WTC11 (cell line): ENCODE data around the gene ZNF397. TPM values are rescaled to one million over a fixed set of nuclear protein-coding genes. Genes with fewer than 3 reads are reported as not detected.

Source experiments
- ATAC-seq: fragments of 200-7000 bp; cut with Tn5 transposase; 2 replicates; pipeline ENCODE4 v1.10.0; 2021; ENCODE audit warnings: mild to moderate bottlenecking, moderate library complexity
- CTCF ChIA-PET: fragments of 300-600 bp; sonication (Branson Sonifier 250); formaldehyde crosslinking; loops from one replicate; lab custom pipeline; 2021; ENCODE audit warnings: antibody characterized with exemption; lab: Charles Lee
- POLR2A ChIA-PET: fragments of 350-600 bp; sonication (Branson Sonifier 250); formaldehyde crosslinking; loops from one replicate; lab custom pipeline; 2021; ENCODE audit warnings: antibody characterized with exemption; lab: Charles Lee
- DNase-seq: peaks from one replicate; pipeline ENCODE4 v3.0.0; 2021; ENCODE audit warnings: low spot score
- H3K27ac Mint-ChIP-seq: 2 replicates; pipeline ENCODE4 v1.8.0; 2021; ENCODE audit warnings: mixed read lengths
- H3K27me3 Mint-ChIP-seq: 2 replicates; pipeline ENCODE4 v1.8.0; 2021; ENCODE audit warnings: low read depth, mild to moderate bottlenecking, moderate library complexity, mixed read lengths
- H3K36me3 Mint-ChIP-seq: 2 replicates; pipeline ENCODE4 v1.8.0; 2021; ENCODE audit warnings: mixed read lengths
- H3K4me1 Mint-ChIP-seq: 2 replicates; pipeline ENCODE4 v1.8.0; 2022; ENCODE audit warnings: mixed read lengths
- H3K4me3 Mint-ChIP-seq: 2 replicates; pipeline ENCODE4 v1.8.0; 2021; ENCODE audit warnings: mild to moderate bottlenecking, moderate library complexity, mixed read lengths
- H3K9me3 Mint-ChIP-seq: 2 replicates; pipeline ENCODE4 v1.8.0; 2021; ENCODE audit warnings: mixed read lengths
- CREB1 ChIP-seq: sonication (generic); formaldehyde crosslinking; IDR thresholded peaks from 2 replicates; pipeline ENCODE4 v1.8.0; 2023; ENCODE audit warnings: mild to moderate bottlenecking, missing genetic modification reagents
- CREM ChIP-seq: sonication (generic); formaldehyde crosslinking; IDR thresholded peaks from 2 replicates; pipeline ENCODE4 v1.8.1; 2022; ENCODE audit warnings: mild to moderate bottlenecking, missing genetic modification reagents, moderate library complexity
- ERG ChIP-seq: fragments of 250-450 bp; sonication (Bioruptor Pico); IDR thresholded peaks from 2 replicates; pipeline ENCODE4 v1.8.0; 2021; ENCODE audit warnings: mild to moderate bottlenecking
- ESRRA ChIP-seq: sonication (generic); formaldehyde crosslinking; IDR thresholded peaks from 2 replicates; pipeline ENCODE4 v1.8.1; 2022; ENCODE audit warnings: mild to moderate bottlenecking, missing genetic modification reagents, borderline replicate concordance
- FOXJ3 ChIP-seq: sonication (generic); formaldehyde crosslinking; IDR thresholded peaks from 2 replicates; pipeline ENCODE4 v1.9.0; 2021; ENCODE audit warnings: missing genetic modification reagents, mild to moderate bottlenecking, borderline replicate concordance
- FOXK1 ChIP-seq: sonication (generic); formaldehyde crosslinking; IDR thresholded peaks from 2 replicates; pipeline ENCODE4 v1.8.0; 2022; ENCODE audit warnings: mild to moderate bottlenecking, moderate library complexity, missing genetic modification reagents
- FOXP1 ChIP-seq: sonication (generic); formaldehyde crosslinking; IDR thresholded peaks from 2 replicates; pipeline ENCODE4 v1.8.0; 2022; ENCODE audit warnings: missing genetic modification reagents, mild to moderate bottlenecking, moderate library complexity, borderline replicate concordance
- GABPB1 ChIP-seq: sonication (generic); formaldehyde crosslinking; IDR thresholded peaks from 2 replicates; pipeline ENCODE4 v1.8.1; 2023; ENCODE audit warnings: mild to moderate bottlenecking, missing genetic modification reagents
- IRF2 ChIP-seq: sonication (generic); formaldehyde crosslinking; IDR thresholded peaks from 2 replicates; pipeline ENCODE4 v1.8.0; 2022; ENCODE audit warnings: low read depth, missing genetic modification reagents, borderline replicate concordance
- MXD4 ChIP-seq: fragments of 250-450 bp; sonication (Bioruptor Pico); IDR thresholded peaks from 2 replicates; pipeline ENCODE4 v1.8.0; 2021; ENCODE audit warnings: mild to moderate bottlenecking, moderate library complexity, borderline replicate concordance
- MYBL2 ChIP-seq: sonication (generic); formaldehyde crosslinking; IDR thresholded peaks from 2 replicates; pipeline ENCODE4 v1.8.1; 2023; ENCODE audit warnings: mild to moderate bottlenecking, moderate library complexity, missing genetic modification reagents
- NFYB ChIP-seq: sonication (generic); formaldehyde crosslinking; conservative IDR thresholded peaks from 2 replicates; pipeline ENCODE4 v1.8.0; 2022; ENCODE audit warnings: low read depth, missing genetic modification reagents
- NR1H2 ChIP-seq: sonication (generic); formaldehyde crosslinking; IDR thresholded peaks from 2 replicates; pipeline ENCODE4 v1.9.0; 2021; ENCODE audit warnings: mild to moderate bottlenecking, moderate library complexity, missing genetic modification reagents
- PREB ChIP-seq: sonication (generic); formaldehyde crosslinking; IDR thresholded peaks from 2 replicates; pipeline ENCODE4 v1.8.1; 2022; ENCODE audit warnings: mild to moderate bottlenecking, missing genetic modification reagents, moderate library complexity, borderline replicate concordance
- RELA ChIP-seq: sonication (generic); formaldehyde crosslinking; IDR thresholded peaks from 2 replicates; pipeline ENCODE4 v1.8.1; 2022; ENCODE audit warnings: missing genetic modification reagents, mild to moderate bottlenecking, borderline replicate concordance
- RORB ChIP-seq: fragments of 250-450 bp; sonication (Bioruptor Pico); IDR thresholded peaks from 2 replicates; pipeline ENCODE4 v1.9.0; 2021; ENCODE audit warnings: mild to moderate bottlenecking
- SP1 ChIP-seq: sonication (generic); formaldehyde crosslinking; conservative IDR thresholded peaks from 2 replicates; pipeline ENCODE4 v1.8.1; 2022; ENCODE audit warnings: missing genetic modification reagents
- TEAD1 ChIP-seq: sonication (generic); formaldehyde crosslinking; IDR thresholded peaks from 2 replicates; pipeline ENCODE4 v1.8.0; 2022; ENCODE audit warnings: mild to moderate bottlenecking, missing genetic modification reagents
- TP53 ChIP-seq: sonication (generic); formaldehyde crosslinking; IDR thresholded peaks from 2 replicates; pipeline ENCODE4 v1.8.1; 2023; ENCODE audit warnings: mild to moderate bottlenecking, missing genetic modification reagents
- ZNF121 ChIP-seq: sonication (generic); formaldehyde crosslinking; IDR thresholded peaks from 2 replicates; pipeline ENCODE4 v1.8.0; 2023; ENCODE audit warnings: missing genetic modification reagents
- ZNF416 ChIP-seq: fragments of 250-450 bp; sonication (Bioruptor Pico); IDR thresholded peaks from 2 replicates; pipeline ENCODE4 v1.9.0; 2021; ENCODE audit warnings: mild to moderate bottlenecking, inconsistent platforms
- total RNA-seq: library from RNA; stranded (reverse); gene quantifications from 3 replicates; pipeline ENCODE4 v1.2.3, GENCODE V29; 2021
- TF ChIP-seq, protein P1 (sequence below): sonication (generic); formaldehyde crosslinking; conservative IDR thresholded peaks from 2 replicates; pipeline ENCODE4 v1.8.1; 2023; ENCODE audit warnings: mild to moderate bottlenecking, low read depth, missing genetic modification reagents, moderate library complexity
- TF ChIP-seq, protein P2 (sequence below): sonication (generic); formaldehyde crosslinking; IDR thresholded peaks from 2 replicates; pipeline ENCODE4 v1.8.1; 2023; ENCODE audit warnings: mild to moderate bottlenecking, missing genetic modification reagents
- TF ChIP-seq, protein P3 (sequence below): sonication (generic); formaldehyde crosslinking; conservative IDR thresholded peaks from 2 replicates; pipeline ENCODE4 v1.8.1; 2022; ENCODE audit warnings: mild to moderate bottlenecking, missing genetic modification reagents
- TF ChIP-seq, protein P4 (sequence below): sonication (generic); formaldehyde crosslinking; IDR thresholded peaks from 2 replicates; pipeline ENCODE4 v1.8.1; 2023; ENCODE audit warnings: mild to moderate bottlenecking, missing genetic modification reagents, moderate library complexity
- TF ChIP-seq, protein P5 (sequence below): sonication (generic); formaldehyde crosslinking; IDR thresholded peaks from 2 replicates; pipeline ENCODE4 v1.8.0; 2023; ENCODE audit warnings: mild to moderate bottlenecking, missing genetic modification reagents

Gene ZNF397
- total RNA-seq, 1 experiment from 2014 or later: 44.0 TPM

GRCh38 chr18:35278969-35279368, 38.1 kb downstream of the ZNF397 start:
- peaks cover 38% of the 10 kb centered on the region for H3K9me3 Mint-ChIP-seq
- peaks cover 2% of the 10 kb centered on the region; the same call in 1 of the 2 replicates for H3K4me1 Mint-ChIP-seq
- no peak overlapping the region for H3K4me3 Mint-ChIP-seq
- peaks cover 7% of the 10 kb centered on the region; the same call in 1 of the 2 replicates for H3K27me3 Mint-ChIP-seq
- H3K36me3 Mint-ChIP-seq: peaks cover 19% of the 10 kb centered on the region
- TF ChIP-seq FOXP1 (CRISPR knock-in tag) (no peak), NFYB (CRISPR knock-in tag) (no peak), SP1 (CRISPR knock-in tag) (no peak), TP53 (CRISPR knock-in tag) (no peak), PREB (CRISPR knock-in tag) (no peak), CREB1 (no peak), ERG (CRISPR knock-in tag) (no peak), MXD4 (no peak), CREM (no peak), MYBL2 (CRISPR knock-in tag) (no peak), IRF2 (CRISPR knock-in tag) (no peak)
- TF ChIP-seq, protein P1, sequence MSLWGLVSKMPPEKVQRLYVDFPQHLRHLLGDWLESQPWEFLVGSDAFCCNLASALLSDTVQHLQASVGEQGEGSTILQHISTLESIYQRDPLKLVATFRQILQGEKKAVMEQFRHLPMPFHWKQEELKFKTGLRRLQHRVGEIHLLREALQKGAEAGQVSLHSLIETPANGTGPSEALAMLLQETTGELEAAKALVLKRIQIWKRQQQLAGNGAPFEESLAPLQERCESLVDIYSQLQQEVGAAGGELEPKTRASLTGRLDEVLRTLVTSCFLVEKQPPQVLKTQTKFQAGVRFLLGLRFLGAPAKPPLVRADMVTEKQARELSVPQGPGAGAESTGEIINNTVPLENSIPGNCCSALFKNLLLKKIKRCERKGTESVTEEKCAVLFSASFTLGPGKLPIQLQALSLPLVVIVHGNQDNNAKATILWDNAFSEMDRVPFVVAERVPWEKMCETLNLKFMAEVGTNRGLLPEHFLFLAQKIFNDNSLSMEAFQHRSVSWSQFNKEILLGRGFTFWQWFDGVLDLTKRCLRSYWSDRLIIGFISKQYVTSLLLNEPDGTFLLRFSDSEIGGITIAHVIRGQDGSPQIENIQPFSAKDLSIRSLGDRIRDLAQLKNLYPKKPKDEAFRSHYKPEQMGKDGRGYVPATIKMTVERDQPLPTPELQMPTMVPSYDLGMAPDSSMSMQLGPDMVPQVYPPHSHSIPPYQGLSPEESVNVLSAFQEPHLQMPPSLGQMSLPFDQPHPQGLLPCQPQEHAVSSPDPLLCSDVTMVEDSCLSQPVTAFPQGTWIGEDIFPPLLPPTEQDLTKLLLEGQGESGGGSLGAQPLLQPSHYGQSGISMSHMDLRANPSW (CRISPR knock-in tag): no peak
- TF ChIP-seq, protein P2, sequence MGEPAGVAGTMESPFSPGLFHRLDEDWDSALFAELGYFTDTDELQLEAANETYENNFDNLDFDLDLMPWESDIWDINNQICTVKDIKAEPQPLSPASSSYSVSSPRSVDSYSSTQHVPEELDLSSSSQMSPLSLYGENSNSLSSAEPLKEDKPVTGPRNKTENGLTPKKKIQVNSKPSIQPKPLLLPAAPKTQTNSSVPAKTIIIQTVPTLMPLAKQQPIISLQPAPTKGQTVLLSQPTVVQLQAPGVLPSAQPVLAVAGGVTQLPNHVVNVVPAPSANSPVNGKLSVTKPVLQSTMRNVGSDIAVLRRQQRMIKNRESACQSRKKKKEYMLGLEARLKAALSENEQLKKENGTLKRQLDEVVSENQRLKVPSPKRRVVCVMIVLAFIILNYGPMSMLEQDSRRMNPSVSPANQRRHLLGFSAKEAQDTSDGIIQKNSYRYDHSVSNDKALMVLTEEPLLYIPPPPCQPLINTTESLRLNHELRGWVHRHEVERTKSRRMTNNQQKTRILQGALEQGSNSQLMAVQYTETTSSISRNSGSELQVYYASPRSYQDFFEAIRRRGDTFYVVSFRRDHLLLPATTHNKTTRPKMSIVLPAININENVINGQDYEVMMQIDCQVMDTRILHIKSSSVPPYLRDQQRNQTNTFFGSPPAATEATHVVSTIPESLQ (CRISPR knock-in tag): no peak
- H3K27ac Mint-ChIP-seq: no peak overlapping the region
- ChIA-PET POLR2A (no interaction called here), CTCF (no interaction called here)
- ATAC-seq: no peak
- no peak for DNase-seq

DNA sequence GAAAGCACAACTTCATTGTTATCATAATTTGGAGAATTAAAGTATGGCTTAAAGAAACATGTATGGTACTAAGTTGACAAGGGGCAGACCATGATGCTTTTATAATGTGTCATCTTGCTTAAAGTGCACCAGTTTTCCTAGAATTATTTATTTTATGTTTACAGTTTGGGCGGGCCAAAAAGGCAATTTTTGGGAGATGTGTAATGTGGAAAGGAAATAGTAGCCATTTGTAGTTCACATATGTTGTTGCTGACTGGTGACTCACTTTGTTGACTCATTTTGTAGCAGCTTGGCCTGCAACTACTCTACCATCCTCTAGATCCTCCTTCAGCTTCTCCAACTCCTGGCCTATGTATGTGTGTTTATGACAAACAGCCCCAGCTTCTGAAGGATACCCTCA, 41.5 kb downstream of the ZNF397 start:
- peaks cover 48% of the 10 kb centered on the region for H3K9me3 Mint-ChIP-seq
- H3K36me3 Mint-ChIP-seq: peaks cover 39% of the 10 kb centered on the region
- DNase-seq (no peak), ATAC-seq (no peak)
- POLR2A ChIA-PET: no interaction called here
- H3K27me3 Mint-ChIP-seq: peaks cover 4% of the 10 kb centered on the region; the same call in 1 of the 2 replicates
- no peak overlapping the region for H3K27ac Mint-ChIP-seq
- H3K4me3 Mint-ChIP-seq: no peak overlapping the region
- H3K4me1 Mint-ChIP-seq: no peaks in the 10 kb centered on the region
- no peak for TF ChIP-seq FOXJ3
- TF ChIP-seq, protein P3, sequence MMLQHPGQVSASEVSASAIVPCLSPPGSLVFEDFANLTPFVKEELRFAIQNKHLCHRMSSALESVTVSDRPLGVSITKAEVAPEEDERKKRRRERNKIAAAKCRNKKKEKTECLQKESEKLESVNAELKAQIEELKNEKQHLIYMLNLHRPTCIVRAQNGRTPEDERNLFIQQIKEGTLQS (CRISPR knock-in tag): no peak
- no peak for TF ChIP-seq FOXK1 (CRISPR knock-in tag)
- TF ChIP-seq, protein P4, sequence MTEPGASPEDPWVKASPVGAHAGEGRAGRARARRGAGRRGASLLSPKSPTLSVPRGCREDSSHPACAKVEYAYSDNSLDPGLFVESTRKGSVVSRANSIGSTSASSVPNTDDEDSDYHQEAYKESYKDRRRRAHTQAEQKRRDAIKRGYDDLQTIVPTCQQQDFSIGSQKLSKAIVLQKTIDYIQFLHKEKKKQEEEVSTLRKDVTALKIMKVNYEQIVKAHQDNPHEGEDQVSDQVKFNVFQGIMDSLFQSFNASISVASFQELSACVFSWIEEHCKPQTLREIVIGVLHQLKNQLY (CRISPR knock-in tag): no peak
- no peak for TF ChIP-seq ESRRA (CRISPR knock-in tag)
- TF ChIP-seq FOXP1 (CRISPR knock-in tag): no peak
- TF ChIP-seq, protein P5, sequence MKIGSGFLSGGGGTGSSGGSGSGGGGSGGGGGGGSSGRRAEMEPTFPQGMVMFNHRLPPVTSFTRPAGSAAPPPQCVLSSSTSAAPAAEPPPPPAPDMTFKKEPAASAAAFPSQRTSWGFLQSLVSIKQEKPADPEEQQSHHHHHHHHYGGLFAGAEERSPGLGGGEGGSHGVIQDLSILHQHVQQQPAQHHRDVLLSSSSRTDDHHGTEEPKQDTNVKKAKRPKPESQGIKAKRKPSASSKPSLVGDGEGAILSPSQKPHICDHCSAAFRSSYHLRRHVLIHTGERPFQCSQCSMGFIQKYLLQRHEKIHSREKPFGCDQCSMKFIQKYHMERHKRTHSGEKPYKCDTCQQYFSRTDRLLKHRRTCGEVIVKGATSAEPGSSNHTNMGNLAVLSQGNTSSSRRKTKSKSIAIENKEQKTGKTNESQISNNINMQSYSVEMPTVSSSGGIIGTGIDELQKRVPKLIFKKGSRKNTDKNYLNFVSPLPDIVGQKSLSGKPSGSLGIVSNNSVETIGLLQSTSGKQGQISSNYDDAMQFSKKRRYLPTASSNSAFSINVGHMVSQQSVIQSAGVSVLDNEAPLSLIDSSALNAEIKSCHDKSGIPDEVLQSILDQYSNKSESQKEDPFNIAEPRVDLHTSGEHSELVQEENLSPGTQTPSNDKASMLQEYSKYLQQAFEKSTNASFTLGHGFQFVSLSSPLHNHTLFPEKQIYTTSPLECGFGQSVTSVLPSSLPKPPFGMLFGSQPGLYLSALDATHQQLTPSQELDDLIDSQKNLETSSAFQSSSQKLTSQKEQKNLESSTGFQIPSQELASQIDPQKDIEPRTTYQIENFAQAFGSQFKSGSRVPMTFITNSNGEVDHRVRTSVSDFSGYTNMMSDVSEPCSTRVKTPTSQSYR (CRISPR knock-in tag): no peak
- TF ChIP-seq GABPB1 (CRISPR knock-in tag): no peak
- TF ChIP-seq ZNF121 (CRISPR knock-in tag): no peak
- TF ChIP-seq RORB (CRISPR knock-in tag): no peak
- TF ChIP-seq NR1H2 (CRISPR knock-in tag): no peak
- no peak for TF ChIP-seq CREB1
- no peak for TF ChIP-seq RELA
- no peak for TF ChIP-seq MYBL2 (CRISPR knock-in tag)
- no peak for TF ChIP-seq TEAD1 (CRISPR knock-in tag)
- TF ChIP-seq IRF2 (CRISPR knock-in tag): no peak
- TF ChIP-seq ZNF416 (CRISPR knock-in tag): no peak
- CTCF ChIA-PET: no interaction called here
